ENCODE results near the gene BICRA.

Gene BICRA

DNA sequence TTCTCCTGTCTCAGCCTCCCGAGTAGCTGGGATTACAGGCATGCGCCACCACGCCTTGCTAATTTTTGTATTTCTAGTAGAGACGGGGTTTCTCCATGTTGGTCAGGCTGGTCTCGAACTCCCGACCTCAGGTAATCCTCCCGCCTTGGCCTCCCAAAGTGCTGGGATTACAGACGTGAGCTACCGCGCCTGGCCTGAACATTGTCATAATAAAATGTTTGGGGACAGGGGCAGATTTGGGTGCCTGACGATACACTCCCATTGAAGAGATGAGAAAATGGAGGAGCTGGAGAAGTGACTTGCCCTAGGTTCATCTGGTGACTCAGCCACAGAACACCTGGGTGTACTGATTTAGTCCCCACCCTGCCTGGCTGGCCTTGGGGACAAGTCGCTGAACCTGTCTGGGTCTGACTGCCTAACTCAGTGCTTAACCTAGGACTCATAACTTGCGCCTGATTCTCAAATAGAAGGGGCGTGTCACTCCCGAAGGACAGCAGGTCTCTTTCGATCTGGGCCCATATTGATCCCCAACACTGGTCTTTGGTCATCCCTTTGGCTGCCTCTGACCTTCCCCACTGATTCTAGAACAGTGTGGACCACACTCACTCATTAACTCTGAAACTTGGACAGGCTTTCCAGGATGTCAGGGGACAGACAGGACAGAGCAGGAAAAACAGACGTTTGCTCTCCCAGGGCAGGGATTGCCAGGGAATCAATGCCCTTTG is 7.6 kb upstream of the BICRA start:
- no peak for DNase-seq

DNA sequence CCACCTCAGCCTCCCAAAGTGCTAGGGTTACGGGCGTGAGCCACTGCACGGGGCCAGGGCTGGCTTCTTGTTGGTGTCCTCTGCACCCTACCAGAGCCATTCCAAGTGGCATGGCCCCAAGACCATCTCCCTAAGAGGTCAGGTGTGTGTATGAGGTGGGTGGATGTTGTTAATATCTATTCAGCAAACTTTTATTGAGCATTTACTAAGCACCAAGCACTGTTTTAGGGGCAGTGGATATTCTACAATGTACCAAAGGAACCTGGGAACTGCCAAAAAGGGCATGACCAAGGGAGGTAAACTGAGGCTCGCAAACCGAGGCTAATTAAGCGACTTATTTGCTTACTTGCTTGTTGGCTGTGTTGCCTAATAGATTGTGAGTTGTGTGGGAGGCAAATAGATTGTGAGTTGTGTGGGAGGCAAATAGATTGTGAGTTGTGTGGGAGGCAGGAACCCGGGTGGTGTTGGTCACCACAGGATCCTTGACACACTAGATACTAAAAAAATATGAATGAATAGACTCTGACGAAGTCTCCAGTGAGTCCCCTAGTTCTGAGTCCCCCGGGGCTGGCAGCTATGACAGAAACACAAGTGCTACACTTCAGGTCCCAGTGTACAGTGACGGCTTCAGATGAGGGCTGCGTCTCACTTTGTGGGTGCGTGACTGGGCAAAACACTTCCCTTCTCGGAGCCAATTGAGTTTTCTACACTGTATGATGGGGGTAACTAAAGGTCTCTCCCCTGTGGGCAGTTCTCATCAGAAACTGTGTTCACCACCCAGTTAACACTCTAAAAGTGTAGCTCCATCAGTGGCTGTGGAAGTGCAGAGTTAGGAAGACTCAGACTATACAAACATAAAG is 5.0 kb upstream of the BICRA start:
- DNase-seq = no peak

DNA sequence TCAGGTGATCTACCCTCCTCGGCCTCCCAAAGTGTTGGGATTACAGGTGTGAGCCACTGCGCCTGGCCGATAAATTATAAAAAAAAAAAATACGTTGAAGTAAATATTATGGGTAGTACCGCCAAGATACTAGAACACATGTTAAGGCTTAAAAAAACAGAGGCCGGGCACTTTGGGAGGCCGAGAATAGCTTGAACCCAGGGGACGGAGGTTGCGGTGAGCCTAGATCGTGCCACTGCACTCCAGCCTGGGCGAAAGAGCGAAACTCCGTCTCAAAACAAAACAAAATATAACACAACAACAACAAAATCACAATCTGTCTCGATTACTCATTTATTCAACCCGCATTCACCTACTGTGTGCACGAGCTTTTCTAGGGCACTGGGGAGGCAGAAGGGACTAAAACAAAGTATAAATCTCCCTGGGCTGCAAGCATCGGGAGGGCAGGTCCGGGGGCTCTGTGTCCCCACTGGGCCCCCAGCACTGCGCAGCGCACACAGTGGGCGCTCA is 1.3 kb upstream of the BICRA start:
- DNase-seq = no peak

DNA sequence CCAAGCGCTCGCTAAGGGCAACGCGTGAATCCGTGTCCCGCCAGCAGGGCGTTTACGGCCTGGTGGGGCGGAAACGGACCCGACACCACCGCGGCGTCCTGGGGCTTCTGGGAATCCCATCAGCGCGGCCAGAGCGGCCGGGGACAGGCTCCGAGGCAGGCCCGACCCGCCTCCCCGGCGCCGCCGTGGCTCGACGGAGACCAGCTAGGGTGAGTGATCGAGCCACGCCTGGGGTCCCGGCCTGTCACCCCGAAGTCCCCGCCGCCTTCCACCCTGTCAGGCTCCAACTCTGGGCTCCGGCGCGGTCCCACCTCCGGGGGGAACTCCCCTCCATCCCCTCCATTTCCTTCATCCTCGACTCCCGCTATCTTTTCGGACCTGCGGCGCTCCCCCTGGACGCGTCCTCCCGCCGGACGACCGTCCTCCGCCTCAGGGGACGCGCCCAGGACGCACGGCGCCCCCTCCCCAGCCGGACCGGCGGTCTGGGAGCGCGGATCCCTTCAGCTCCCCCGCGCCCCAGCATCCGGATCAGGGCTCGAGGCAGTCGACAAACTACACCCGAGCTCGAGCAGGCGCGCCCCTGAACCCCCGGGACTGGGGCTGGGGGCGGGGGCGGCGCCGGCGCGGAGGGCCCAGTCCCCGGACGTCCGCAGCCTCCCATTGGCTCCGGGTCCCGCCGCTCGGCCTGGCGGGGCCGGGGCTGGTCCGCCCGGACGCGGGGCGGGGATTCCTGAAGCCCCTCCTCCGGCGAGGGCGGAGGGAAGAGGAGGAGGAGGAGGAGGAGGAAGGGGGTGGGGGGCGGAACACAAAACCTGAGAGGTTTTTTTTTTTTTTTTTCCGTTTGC is 638 bp upstream of the BICRA start:
- DNase-seq = peak; percentile 98

DNA sequence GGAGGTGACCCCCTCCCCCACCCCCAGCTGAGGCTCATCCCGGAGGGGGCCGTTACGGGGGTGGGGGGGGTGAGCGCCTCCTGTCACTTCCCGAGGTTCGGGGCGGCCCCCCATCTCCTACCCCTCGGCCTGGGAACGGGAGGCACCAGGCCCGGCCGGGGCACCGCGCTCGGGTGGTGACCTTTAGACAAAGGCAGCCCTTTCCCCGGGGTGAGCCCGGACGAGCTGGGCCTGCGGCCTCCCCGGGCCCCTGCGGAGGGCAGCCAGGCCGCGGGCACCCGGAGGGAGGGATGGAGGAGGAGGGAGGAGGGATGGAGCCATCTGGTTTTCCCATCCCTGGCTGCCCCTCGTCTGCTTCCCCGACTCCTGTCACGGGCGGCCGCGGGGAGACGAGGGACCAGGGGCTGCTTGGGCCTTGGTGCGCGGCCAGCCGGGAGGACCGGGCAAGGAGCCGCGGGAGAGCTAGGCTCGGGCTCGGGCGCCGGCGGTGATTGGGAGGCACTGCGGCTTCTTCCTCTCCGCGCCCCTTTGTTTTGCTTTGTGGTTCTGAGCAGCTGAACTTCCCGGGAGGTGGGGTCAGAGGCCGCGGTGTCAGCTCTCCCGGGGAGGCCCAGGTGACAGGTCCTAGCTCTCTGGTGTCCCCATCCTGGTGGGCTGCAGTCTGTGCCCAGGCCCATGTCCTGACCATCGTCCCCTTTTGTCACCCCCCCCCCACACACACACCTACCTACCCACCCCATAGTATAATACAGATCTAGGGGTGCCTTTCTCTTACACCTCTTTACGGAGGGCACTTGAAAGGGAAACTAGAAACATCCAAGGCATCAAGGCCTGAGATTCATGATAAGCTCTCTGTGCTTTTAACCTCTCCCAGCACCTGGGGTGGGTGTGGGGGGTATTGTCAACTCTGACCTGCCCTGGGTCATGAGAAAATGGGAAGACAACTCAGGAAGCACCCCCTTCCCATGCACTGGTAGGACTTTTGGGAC is 1.3 kb downstream of the BICRA start:
- DNase-seq = peak; percentile 74

DNA sequence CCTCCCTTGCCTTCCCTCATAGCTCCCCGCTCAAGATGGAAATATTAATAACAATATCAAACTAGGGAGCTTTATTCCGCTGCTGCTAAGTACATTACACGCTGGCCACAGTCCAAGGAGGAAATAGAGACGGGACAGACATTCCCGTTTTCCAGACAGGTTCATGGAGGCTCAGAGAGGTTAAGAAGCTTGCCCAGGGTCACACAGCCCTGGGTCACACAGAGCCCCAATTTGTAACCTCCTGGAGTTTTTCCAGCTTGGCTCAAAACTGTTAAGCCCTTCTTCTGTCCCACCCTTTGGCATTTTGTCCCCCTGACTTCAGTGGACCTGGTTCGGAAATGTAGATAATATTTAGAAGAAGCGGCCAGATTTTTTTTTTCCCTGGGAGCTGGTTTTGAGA is 2.0 kb downstream of the BICRA start:
- no peak for DNase-seq

DNA sequence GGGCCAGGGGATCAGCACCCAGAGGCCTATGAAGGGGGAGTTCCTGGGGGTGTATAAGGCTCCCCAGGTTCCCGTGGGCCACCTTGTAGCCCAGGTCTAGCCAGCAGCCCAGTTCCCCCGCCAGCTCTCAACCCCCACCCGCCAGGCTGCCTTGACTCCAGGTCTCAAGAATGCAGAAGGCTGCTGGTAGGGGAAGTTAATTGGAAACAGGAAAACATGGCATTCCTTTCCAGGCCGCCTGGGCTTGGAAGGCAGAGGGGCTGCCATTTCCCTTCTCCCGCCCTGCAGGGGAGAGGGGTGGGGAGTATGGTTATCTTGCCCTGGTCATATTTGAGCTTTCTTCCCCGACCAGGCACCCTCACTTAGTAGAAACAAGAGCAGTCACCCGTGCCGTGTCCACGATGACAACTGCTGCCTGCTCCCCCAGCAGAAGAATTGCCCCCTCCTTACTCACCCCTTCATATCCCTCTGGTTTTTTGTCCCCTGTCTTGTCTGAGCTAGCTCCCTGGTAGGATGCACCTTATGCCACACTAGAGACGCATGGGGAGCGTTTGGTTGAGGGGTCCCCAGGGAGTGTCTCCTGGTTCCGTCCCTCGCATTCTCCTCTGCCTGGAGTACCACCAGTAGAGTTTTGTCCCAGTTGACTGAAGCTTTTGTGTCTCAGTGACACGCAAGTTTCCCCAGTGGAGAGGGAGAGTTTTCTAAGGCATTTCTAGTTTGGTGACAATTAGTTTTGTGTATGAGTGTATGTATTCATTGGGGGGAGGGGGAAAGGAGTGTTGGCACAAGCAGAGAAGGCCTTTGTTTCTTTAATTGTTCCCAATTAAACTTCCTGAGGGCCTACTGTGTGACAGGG is 4.5 kb downstream of the BICRA start:
- DNase-seq = peak; percentile 84

DNA sequence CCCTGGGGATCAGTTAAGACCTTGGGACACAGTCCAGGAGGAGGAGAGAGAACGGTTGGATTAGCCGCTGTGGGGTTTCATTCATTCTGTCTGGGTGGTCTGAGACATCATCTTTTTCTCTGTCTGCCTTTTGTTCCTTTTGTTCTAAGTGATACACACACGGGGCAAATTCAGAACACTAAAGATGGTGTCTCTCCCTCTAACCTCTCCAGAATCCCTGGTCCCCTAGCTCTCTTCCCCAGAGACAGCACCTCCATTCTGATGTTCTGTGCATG is 5.0 kb downstream of the BICRA start:
- DNase-seq = peak; percentile 61

DNA sequence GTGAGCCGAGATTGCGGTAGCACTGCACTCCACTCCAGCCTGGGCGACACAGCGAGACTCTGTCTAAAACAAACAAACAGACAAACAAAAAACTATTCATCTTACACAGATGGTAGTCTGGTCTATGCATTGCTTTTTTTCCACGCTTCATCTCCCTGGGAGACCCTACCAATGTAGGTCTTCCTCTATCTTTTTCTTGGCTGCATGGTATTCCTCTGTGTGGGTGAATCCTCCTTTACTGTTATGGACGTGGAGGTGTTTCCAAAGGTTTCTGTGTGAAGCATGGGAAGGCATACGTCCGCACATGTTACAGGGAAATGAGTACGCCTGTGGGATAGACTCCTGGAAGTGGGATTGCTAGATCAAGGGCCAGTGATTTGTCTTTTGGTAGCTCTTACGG is 5.6 kb downstream of the BICRA start:
- no peak for DNase-seq

DNA sequence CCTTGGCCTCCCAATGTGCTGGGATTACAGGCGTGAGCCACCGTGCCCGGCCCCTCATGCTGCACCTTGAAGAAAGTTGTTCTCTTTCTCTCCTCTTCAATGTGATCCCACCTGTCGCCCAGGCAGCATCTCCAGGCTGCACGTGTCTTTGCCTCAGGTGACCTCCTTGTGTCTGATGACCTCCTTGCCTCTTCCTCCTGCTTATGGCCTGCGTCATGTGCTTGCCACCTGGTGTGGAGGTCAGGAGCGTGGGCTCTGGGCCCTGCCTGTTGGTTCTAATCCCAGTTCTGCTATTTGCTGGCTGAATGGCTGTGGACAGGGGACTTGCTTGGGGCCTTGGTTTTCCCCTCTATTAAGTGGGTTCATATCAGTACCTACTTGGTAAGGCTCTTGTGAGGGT is 6.3 kb downstream of the BICRA start:
- DNase-seq = no peak

DNA sequence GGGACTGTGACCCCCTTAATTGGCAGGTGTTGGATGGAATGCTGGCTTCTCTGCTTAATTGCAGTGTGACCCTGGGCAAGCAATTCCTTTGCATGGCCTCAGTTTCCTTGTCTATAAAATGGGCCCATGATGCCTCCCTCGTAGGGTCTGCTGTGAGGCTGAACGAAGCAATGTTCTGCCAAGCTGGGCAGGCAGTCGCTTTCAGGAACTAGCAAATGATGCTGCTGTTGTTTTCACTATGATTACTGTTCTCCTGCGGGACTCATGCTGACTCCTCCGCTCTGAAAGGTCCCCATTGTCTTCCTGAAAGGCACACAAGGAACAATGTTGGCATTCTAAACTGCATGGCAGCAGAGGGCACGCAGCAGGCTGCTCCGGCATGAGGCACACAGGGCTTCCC is 6.8 kb downstream of the BICRA start:
- DNase-seq = no peak

DNA sequence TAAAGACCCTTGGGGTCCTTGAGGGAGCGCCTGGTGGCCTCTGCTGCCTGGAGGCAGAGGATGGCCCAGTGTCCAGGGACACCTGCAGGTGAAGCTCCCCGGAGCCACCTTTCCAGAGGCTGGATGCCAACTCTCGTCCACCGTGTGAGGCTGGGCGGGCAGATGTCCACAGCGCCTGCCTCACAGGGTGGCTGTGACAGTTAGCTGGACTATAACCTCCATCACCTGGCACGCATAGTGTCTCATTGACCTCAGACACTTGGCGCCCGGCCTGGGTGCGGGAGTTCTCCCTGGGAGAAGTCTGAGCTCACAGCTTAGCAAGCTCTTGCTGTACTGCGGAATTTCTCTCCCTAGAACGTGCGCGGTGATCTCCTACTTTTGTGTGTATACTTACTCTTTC is 9.8 kb downstream of the BICRA start:
- DNase-seq = no peak

DNA sequence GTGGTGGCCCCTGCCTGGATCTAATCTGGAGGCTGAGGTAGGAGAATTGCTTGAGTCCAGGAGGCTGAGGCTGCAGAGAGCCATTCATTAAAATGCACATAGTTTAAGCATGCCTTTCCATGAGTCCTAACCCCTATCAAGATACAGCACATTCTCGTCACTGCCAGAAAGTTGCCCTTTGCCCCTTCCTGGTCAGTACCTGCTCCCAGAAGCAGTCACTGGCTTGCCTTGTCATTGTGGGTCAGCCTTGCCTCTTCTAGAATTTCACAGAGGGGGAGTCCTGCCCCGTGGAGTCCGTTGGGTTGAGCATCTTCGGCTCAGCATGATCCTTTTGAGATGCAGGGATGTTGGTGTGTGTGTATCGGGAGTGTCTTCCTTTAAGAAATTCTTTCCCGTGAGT is 10.8 kb downstream of the BICRA start:
- no peak for DNase-seq

DNA sequence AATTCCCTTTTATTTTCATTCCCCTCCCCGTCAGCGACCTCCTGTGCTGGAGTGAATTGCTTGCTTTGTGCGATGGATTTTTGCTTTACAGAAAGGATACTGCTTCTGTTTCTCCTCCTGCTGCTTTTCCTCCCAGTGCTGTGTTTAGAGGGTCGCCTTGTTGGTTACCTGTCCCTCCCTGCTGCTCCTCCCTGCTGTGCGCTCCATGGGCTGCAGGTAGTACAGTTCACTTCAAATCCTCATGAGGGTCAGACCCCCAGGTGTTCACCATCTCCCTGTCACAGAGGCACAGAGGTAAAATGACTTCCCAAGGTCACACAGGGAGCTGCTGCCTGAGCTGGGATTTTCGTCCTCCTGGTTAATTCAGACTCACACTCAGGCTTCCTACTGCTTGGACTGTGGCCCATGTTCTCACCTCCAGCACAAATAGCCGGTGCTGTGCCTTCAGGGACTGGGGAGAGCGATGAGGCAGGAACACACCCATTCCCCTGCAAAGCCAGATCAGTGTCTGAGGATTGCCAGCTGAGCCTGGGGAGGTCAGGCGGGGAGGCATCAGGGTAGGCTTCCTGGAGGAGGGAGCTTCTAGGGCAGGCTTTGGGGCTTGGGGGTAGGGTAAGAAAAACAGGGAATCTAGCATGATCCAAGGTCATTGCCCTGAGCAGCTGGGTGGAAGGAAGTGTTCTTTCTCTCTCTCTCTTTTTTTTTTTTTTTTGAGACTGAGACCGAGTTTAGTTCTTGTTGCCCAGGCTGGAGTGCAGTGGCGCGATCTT is 14.4 kb downstream of the BICRA start:
- no peak for DNase-seq

DNA sequence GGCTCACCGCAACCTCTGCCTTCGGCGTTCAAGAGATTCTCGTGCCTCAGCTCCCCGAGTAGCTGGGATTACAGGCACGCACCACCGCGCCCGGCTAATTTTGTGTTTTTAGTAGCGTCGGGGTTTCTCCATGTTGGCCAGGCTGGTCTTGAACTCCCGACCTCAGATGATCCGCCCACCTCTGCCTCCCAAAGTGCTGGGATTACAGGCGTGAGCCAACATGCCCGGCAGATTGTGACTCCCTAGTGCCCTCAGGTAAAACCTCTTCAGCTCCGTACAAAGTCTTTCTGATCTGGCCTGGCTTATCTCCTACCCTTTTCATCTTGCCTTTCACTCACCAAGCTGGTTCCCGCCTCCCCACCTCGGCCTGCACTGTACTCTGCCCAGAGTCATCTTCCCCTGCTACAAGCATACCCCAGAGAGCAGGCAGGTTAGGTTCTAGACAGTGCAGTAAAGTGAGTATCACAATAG is 15.0 kb downstream of the BICRA start:
- DNase-seq = no peak

DNA sequence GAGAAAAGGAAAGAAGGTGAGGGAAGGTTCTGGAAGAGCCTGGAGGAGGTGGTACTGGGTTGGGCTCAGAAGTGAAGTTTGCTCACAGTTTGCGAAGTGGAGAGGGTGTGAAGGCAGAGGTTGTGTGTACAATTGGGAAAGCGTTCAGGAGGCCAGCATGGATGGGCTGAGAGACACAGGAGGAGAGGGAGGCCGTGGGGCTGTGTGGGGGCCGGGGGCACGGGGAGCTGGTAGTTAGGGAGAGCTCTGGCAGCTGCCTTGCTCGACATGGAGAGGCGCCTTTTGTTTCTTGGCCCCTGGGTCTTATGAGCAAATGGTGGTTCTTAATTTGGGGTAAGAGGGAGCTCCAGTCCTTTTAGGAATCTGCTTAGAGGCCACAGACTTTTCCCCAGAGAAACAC is 16.7 kb downstream of the BICRA start:
- no peak for DNase-seq

DNA sequence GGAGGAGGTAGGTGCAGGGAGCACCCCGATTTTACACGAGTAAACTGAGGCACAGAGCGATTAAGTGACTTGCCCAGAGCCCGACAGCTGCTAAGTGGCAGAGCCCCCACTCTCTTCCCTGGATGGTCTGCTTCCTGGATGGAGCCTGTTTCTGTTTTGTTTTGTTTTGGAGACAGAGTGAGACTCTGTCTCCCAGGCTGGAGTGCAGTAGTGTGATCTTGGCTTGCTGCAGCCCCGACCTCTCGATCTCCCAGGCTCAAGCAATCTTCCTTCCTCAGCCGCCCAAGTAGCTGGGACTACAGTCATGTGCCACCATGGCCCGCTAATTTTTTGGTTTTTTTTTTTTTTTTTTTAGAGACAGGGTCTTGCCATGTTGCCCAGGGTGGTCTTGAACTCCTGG is 17.3 kb downstream of the BICRA start:
- DNase-seq = no peak

DNA sequence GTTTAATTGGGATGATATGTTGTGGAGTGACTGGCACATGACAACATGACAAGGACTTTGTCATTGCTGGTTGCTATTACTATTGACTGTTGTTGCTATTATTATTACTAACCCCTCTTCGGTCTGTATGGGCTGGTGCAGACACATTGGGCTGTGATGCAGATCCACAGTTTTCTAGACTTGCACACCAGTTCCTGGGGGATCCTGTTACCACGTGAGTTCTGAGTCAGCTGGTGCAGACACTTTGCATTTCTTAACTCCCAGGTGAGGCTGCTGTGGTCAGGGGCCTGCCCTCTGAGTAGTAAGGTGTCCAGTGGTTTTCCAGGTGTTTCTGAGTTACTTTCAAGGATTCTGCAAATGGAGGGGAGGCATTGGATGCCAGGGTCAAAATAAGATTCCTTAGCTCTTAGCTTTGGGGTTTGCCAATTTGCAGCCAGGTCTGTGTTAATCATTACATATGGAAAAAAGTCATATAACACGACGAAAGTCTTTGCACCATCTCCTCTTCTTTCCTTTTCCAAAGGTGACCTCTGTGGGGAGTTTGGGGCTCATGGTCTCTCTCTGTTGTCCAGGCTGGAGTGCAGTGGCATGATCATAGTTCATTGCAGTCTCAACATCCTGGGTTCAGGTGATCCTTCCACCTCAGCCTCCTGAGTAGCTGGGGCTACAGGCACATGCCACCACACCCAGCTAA is 19.3 kb downstream of the BICRA start:
- no peak for DNase-seq

DNA sequence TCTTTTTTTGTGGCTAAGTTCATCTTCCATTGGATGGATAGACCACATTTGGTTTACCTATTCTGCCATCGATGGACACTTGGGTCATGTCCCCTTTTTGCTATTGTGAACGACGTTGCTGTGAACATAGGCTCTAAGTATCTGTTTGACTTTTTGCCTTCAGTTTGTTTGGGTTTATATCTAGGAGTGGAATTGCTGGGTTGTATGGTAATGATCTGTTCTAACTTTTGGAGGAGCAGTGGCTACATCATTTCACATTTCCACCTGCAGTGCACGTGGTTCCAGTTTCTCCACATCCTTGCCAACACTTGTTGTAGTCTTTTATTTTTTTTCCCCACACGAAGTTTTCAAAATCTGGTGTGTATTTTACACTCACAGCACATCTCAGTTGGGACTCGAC is 21.7 kb downstream of the BICRA start:
- DNase-seq = no peak

Measured in eye (tissue), 1 donor.